NB4 (cell line): ENCODE data around the gene RAB11A.

Source experiments
- MAX ChIP-seq: IDR thresholded peaks from 2 replicates; pipeline ENCODE4 v1.6.1; 2011; ENCODE audit warnings: low read depth, low read length
- MYC ChIP-seq: IDR thresholded peaks from 2 replicates; pipeline ENCODE4 v1.6.1; 2011; ENCODE audit warnings: low read depth, low read length
- POLR2A ChIP-seq: IDR thresholded peaks from 2 replicates; pipeline ENCODE4 v1.6.1; 2011; ENCODE audit warnings: mild to moderate bottlenecking; ENCODE audit not compliant: insufficient read length; ENCODE audit errors: extremely low read depth
- TF ChIP-seq, protein P1 (sequence below): IDR thresholded peaks from one replicate; pipeline ENCODE4 v1.5.1; 2012; ENCODE audit warnings: low read depth, low read length

GRCh38 chr15:65824031-65824743 is 45.1 kb upstream of the RAB11A start:
- TF ChIP-seq POLR2A, result no peak
- TF ChIP-seq, protein P1, sequence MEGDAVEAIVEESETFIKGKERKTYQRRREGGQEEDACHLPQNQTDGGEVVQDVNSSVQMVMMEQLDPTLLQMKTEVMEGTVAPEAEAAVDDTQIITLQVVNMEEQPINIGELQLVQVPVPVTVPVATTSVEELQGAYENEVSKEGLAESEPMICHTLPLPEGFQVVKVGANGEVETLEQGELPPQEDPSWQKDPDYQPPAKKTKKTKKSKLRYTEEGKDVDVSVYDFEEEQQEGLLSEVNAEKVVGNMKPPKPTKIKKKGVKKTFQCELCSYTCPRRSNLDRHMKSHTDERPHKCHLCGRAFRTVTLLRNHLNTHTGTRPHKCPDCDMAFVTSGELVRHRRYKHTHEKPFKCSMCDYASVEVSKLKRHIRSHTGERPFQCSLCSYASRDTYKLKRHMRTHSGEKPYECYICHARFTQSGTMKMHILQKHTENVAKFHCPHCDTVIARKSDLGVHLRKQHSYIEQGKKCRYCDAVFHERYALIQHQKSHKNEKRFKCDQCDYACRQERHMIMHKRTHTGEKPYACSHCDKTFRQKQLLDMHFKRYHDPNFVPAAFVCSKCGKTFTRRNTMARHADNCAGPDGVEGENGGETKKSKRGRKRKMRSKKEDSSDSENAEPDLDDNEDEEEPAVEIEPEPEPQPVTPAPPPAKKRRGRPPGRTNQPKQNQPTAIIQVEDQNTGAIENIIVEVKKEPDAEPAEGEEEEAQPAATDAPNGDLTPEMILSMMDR, result peak; percentile 50
- no peak for TF ChIP-seq MAX
- TF ChIP-seq MYC, result no peak
